GM19328 (cell line): ENCODE data around the gene NAXE.
"Not testable (repeated sequence)": the region's sequence is repeated elsewhere in the genome, so short reads cannot be mapped to it uniquely, and the experiment has no call there.

Experiments
- ATAC-seq: cut with Tn5 transposase; IDR thresholded peaks from one replicate; pipeline ENCODE4 v1.9.1; 2021; ENCODE audit warnings: mild to moderate bottlenecking, moderate library complexity; ENCODE audit not compliant: unreplicated experiment

Gene NAXE

GRCh38 chr1:156566436-156566835 lies 25.1 kb upstream of the NAXE start:
- no peak for ATAC-seq

GRCh38 chr1:156571261-156571852 lies 20.2 kb upstream of the NAXE start:
- no peak for ATAC-seq

- no peak for ATAC-seq
Observed at GRCh38 chr1:156571919-156572662, 19.5 kb upstream of the NAXE start, which contains the start of gene IQGAP3. Gene IQGAP3, minus strand, starts transcription at chr1:156572565. Its CDS starts 36 bp downstream, at chr1:156572529.

GRCh38 chr1:156572663-156573018 lies 18.9 kb upstream of the NAXE start:
- no peak for ATAC-seq

GRCh38 chr1:156574039-156574633 lies 17.4 kb upstream of the NAXE start:
- no peak for ATAC-seq

- no peak for ATAC-seq
Observed at GRCh38 chr1:156577550-156577949, 14.0 kb upstream of the NAXE start.

GRCh38 chr1:156578055-156578454 lies 13.5 kb upstream of the NAXE start:
- ATAC-seq: no peak

- no peak for ATAC-seq
Observed at GRCh38 chr1:156579472-156579871, 12.1 kb upstream of the NAXE start, which contains the start of gene TTC24. Gene TTC24, plus strand, starts transcription at chr1:156579723. Its CDS starts 1,642 bp downstream, at chr1:156581365.

GRCh38 chr1:156581661-156582387 lies 9.8 kb upstream of the NAXE start:
- no peak for ATAC-seq

GRCh38 chr1:156582388-156583017 lies 9.1 kb upstream of the NAXE start:
- no peak for ATAC-seq

GRCh38 chr1:156583821-156584622 lies 7.6 kb upstream of the NAXE start:
- ATAC-seq: no peak

- no peak for ATAC-seq
Observed at GRCh38 chr1:156584813-156585212, 6.8 kb upstream of the NAXE start.

- no peak for ATAC-seq
Observed at GRCh38 chr1:156586323-156586722, 5.3 kb upstream of the NAXE start.

GRCh38 chr1:156586892-156587477 lies 4.6 kb upstream of the NAXE start:
- no peak for ATAC-seq

GRCh38 chr1:156587927-156588326 lies 3.6 kb upstream of the NAXE start:
- not testable (repeated sequence) for ATAC-seq

- ATAC-seq: no peak
Observed at GRCh38 chr1:156589546-156589945, 2.0 kb upstream of the NAXE start.

GRCh38 chr1:156590326-156591180 lies 1.0 kb upstream of the NAXE start:
- no peak for ATAC-seq

GRCh38 chr1:156591181-156591431 lies 470 bp upstream of the NAXE start:
- ATAC-seq: no peak
